GM10248 (cell line): ENCODE data around the gene CFAP54.

Experiments
- CTCF ChIA-PET: fragments of 300-600 bp; sonication (Branson Sonifier 250); formaldehyde crosslinking; extraction: SDS; loops from one replicate; lab custom pipeline; 2021; ENCODE audit warnings: antibody characterized with exemption; lab: Yijun Ruan, JAX
- POLR2A ChIA-PET: fragments of 350-650 bp; sonication (Branson Sonifier 250); formaldehyde crosslinking; extraction: SDS; loops from one replicate; lab custom pipeline; 2020; ENCODE audit warnings: antibody characterized with exemption; lab: Yijun Ruan, JAX
- DNase-seq: peaks from one replicate; pipeline ENCODE4 v3.0.0; 2012; ENCODE audit errors: extremely low spot score
- TF ChIP-seq, protein P1 (sequence below): IDR thresholded peaks from 2 replicates; pipeline ENCODE4 v1.5.1; 2012; ENCODE audit warnings: mild to moderate bottlenecking, low read depth; ENCODE audit errors: extremely low read depth, missing control alignments, control extremely low read depth

CFAP54 gene, protein sequence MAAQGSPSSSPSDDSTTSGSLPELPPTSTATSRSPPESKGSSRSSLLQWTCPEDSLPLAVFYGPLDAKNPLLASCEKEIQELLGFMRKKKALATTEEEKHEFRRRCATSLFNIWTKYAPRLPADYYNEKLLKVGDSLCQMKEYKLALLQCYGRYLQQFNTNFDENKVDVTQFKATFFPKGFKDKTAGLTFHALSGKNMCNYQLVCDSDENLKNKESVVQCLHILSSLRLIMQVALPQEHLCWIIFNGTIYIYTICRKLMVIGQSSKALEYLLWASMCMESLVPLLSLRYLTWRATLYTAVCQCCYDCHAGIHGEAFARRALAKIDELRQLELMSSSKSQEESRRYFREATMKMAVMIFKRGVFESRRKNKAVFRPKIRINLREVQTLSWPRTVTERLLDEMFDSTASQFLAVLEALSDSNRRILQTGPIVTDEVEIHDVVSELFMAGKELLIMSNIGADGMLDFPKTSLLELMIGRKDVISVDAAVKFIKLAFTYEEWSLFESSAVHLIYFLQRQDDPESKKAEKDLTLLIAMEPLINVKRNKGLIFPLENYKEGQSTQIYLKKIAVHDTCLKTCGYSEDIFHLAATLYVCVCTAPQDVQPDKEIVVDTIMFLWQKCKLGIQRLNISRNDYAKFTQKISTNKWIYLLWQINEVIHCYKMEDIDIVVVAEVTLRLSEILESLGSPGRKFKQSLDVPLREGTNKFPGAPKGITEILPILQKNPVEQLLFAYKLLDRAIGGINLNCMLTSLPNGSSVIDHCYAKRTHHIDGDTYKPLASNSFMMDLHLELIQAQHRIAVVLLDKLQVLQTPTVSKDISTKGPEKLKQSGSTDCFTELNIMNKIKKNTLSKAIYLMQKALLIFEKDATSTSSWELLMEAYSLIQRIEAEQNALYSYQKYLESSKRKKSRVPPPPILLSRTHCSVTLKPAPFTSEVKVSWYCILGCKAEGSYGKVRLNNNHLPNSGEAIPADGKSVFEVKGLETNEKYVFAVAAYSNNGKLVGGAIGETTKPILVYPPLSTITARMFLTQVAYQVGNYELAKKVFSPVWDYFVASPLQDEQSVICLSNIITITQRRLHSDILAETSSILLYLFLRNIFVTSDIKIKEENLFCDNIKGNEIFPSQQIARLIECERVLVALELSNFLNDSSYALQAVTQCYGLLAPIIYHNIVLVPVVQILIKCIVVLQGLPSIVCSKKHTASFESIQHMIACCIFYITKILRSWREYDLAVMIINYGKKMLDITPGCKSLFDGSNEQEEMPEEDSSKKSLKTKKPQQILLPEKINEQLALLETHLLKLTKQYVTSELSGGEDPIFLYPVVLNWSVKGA (N-terminal part only)

DNA sequence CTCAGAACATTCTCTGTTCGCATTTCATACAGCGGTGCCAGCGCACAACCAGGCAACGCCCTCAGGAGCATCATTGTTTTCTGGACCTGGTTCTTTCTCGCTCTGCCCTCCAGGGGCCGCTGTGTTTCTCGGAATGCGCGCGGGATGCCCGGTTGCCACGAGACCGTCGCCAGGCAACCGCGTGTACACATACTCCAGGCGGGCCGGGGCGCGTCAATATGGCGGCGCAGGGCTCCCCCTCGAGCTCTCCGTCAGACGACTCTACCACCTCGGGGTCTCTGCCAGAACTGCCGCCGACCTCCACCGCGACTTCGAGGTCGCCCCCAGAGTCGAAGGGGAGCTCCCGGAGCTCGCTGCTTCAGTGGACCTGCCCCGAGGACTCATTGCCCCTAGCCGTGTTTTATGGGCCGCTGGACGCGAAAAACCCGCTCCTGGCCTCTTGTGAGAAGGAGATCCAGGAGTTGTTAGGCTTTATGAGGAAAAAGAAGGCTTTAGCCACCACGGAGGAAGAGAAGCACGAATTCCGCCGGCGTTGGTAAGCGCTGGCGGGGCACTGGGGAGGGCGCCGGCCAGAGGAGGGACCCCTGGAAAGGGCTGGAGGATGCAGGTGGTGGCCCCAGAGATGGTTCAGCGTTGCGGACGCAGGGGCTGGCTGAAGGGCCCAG lies at the start of gene CFAP54:
Gene CFAP54 (plus strand): TSS at position 186 of the 665 bp plus-strand sequence. CDS start 33 bp downstream, at position 219.
- POLR2A ChIA-PET = no interaction called here
- CTCF ChIA-PET = interaction anchor here (0.7 to 7.8 kb wide), 30 partner anchors 9 to 429 kb away, joined by 3 to 90 read pairs (median 4); partner anchors contain the start of gene CDK17
- TF ChIP-seq, protein P1, sequence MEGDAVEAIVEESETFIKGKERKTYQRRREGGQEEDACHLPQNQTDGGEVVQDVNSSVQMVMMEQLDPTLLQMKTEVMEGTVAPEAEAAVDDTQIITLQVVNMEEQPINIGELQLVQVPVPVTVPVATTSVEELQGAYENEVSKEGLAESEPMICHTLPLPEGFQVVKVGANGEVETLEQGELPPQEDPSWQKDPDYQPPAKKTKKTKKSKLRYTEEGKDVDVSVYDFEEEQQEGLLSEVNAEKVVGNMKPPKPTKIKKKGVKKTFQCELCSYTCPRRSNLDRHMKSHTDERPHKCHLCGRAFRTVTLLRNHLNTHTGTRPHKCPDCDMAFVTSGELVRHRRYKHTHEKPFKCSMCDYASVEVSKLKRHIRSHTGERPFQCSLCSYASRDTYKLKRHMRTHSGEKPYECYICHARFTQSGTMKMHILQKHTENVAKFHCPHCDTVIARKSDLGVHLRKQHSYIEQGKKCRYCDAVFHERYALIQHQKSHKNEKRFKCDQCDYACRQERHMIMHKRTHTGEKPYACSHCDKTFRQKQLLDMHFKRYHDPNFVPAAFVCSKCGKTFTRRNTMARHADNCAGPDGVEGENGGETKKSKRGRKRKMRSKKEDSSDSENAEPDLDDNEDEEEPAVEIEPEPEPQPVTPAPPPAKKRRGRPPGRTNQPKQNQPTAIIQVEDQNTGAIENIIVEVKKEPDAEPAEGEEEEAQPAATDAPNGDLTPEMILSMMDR = peak; percentile 89
- DNase-seq = peak; percentile 93

GRCh38 chr12:96441816-96442215 lies 47.6 kb upstream of the CFAP54 start:
- DNase-seq = no peak
- ChIA-PET CTCF (no interaction called here), POLR2A (no interaction called here)
- TF ChIP-seq, protein P1 = no peak

GRCh38 chr12:96442906-96443305 lies 46.5 kb upstream of the CFAP54 start:
- TF ChIP-seq, protein P1 = no peak
- no peak for DNase-seq
- ChIA-PET CTCF (no interaction called here), POLR2A (no interaction called here)

DNA sequence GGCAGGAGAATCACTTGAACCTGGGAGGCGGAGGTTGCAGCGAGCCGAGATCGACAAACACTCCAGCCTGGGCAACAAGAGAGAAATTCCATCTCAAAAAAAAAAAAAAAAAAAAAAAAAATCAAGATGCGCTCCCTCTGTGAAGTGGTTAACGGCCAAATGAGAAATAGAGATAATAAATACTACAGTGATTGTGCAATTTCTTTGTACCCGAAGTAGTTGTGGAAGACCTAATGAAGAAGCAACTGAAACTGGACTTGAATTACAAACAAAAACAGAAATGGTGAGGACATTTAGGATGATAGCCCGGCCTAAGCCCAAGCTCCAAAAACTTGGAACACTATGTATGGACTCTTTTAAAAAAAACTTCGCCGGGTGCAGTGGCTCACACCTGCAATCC lies 45.0 kb upstream of the CFAP54 start:
- ChIA-PET POLR2A (no interaction called here), CTCF (interaction anchor here (1.4 kb wide), 1 partner anchor 44 kb away, joined by 4 read pairs; the partner anchor contains the start of gene CDK17)
- TF ChIP-seq, protein P1 = no peak
- DNase-seq = no peak

- DNase-seq = peak; percentile 58
- POLR2A ChIA-PET = no interaction called here
- TF ChIP-seq, protein P1 = no peak
- CTCF ChIA-PET = interaction anchor here (0.7 to 1.4 kb wide), 8 partner anchors 9 to 46 kb away, joined by 3 to 5 read pairs (median 3); partner anchors contain the start of genes CDK17 and CFAP54
These were observed 43.4 kb upstream of the CFAP54 start for GRCh38 chr12:96445691-96446583.
